ENCODE results near the gene SERPINI1.

DNA sequence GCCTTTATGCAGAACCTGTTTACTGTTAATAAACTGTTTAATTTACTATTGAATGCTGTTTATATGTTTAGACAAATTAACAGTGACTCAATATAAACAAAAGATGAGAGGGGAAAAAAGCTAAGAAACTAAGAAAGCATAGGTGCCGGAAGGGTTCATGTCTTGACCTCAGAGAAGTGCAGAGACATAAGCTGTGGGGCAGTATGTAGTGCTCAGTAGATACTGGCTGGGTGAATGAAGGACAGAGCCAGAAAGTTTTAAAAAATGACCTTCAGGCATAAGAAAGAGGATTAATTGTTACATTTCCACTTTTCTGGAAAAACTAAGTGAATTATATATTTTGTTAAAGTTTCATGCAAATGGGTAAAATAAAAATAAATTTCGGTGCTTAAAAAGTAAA is 14.2 kb downstream of the SERPINI1 start:
- no peak for TF ChIP-seq CTCF (IDR thresholded peaks at IDR 0.05 in 4 of 5, conservative IDR thresholded peaks at IDR 0.05 in 1 of 5)
- no peak for TF ChIP-seq POLR2A (IDR thresholded peaks at IDR 0.05)

Data from gastrocnemius medialis (tissue), 4 donors.